Measurements from ENCODE around the gene OGG1. TPM values are rescaled to one million over a fixed set of nuclear protein-coding genes. Genes with fewer than 3 reads are reported as not detected.

Gene OGG1
- total RNA-seq, 4 donors from 2014 or later = 26.8 to 54.9 (median 40.6) TPM

Other genes starting within 250 kb of the OGG1 start
- under 1 TPM in 1 of 4 donors, not detected in 3; under 0.01 TPM for gene LHFPL4, start 196.1 kb upstream of the OGG1 start, total RNA-seq
- 10 to 100 TPM; 33.3 to 45.5 (median 38.6) TPM for gene MTMR14, start 100.4 kb upstream of the OGG1 start, total RNA-seq
- gene CPNE9, start 46.1 kb upstream of the OGG1 start, total RNA-seq = not detected
- 10 to 100 TPM; 18.0 to 21.0 (median 20.6) TPM for gene BRPF1, start 18.2 kb upstream of the OGG1 start, total RNA-seq
- 10 to 100 TPM; 60.3 to 94.8 (median 72.2) TPM for gene CAMK1, start 20.0 kb downstream of the OGG1 start, total RNA-seq
- 10 to 100 TPM; 56.1 to 69.0 (median 65.4) TPM for gene TADA3, start 42.5 kb downstream of the OGG1 start, total RNA-seq
- 100 to 1,000 TPM in 2 of 4 donors, 10 to 100 TPM in 2; 96.3 to 169 (median 125) TPM for gene ARPC4, start 43.1 kb downstream of the OGG1 start, total RNA-seq
- 100 to 1,000 TPM in 3 of 4 donors, 10 to 100 TPM in 1; 58.2 to 173 (median 120) TPM for gene TTLL3, start 60.3 kb downstream of the OGG1 start, total RNA-seq
- 10 to 100 TPM; 37.1 to 69.7 (median 52.2) TPM for gene RPUSD3, start 94.1 kb downstream of the OGG1 start, total RNA-seq
- 100 to 1,000 TPM in 3 of 4 donors, 10 to 100 TPM in 1; 72.4 to 380 (median 174) TPM for gene CIDEC, start 130.3 kb downstream of the OGG1 start, total RNA-seq
- 10 to 100 TPM; 21.6 to 46.7 (median 34.7) TPM for gene JAGN1, start 140.7 kb downstream of the OGG1 start, total RNA-seq
- gene IL17RE, start 152.9 kb downstream of the OGG1 start, total RNA-seq = 10 to 100 TPM in 1 of 4 donors, 1 to 10 TPM in 2, under 1 TPM in 1; 0.59 to 10.1 (median 5.6) TPM
- 10 to 100 TPM; 60.4 to 68.4 (median 65.1) TPM for gene IL17RC, start 167.1 kb downstream of the OGG1 start, total RNA-seq
- 10 to 100 TPM; 18.2 to 54.9 (median 27.5) TPM for gene CRELD1, start 183.9 kb downstream of the OGG1 start, total RNA-seq
- 1 to 10 TPM; 2.2 to 3.3 (median 2.7) TPM for gene PRRT3, start 202.5 kb downstream of the OGG1 start, total RNA-seq
- 10 to 100 TPM; 16.1 to 30.6 (median 25.1) TPM for gene EMC3, start 236.9 kb downstream of the OGG1 start, total RNA-seq